CD14-positive monocyte (primary cell): ENCODE data around the gene NAA11. TPM values are rescaled to one million over a fixed set of nuclear protein-coding genes. Genes with fewer than 3 reads are reported as not detected.

Source experiments
- DNase-seq, 3 donors: peaks; one replicate each; pipeline ENCODE4 v3.0.0-alpha.2; 2011 to 2022
- H2AFZ ChIP-seq: 2 replicates; pipeline ENCODE4 v1.6.0; 2012; ENCODE audit warnings: mild to moderate bottlenecking, low read depth, low read length, inconsistent platforms; ENCODE audit not compliant: insufficient read depth, poor library complexity, severe bottlenecking
- H3K27ac ChIP-seq, 2 donors: 1 replicate in 1 of 2; 2 replicates in 1 of 2; pipeline ENCODE4 v1.5.1; 2012 to 2013; ENCODE audit warnings: low read length in 2 of 2, control low read depth in 1 of 2, inconsistent platforms in 1 of 2, low read depth in 1 of 2, mild to moderate bottlenecking in 1 of 2
- H3K27me3 ChIP-seq, 2 donors: one replicate each; pipeline versions ENCODE4 v1.6.0 to v1.6.1; 2011 to 2013; ENCODE audit warnings: low read length in 2 of 2; ENCODE audit not compliant: control insufficient read depth in 2 of 2, insufficient read depth in 2 of 2
- H3K36me3 ChIP-seq, 2 donors: replicated peaks in 1 of 2; 1 replicate in 1 of 2; 2 replicates in 1 of 2; pipeline versions ENCODE4 v1.5.1 to v1.6.1; 2012 to 2013; ENCODE audit warnings: low read length in 2 of 2, control low read depth in 1 of 2, inconsistent platforms in 1 of 2, mild to moderate bottlenecking in 1 of 2; ENCODE audit not compliant: insufficient read depth in 2 of 2, control insufficient read depth in 1 of 2
- H3K4me1 ChIP-seq, 2 donors: 1 replicate in 1 of 2; 2 replicates in 1 of 2; pipeline versions ENCODE4 v1.5.1 to v1.6.1; 2012 to 2013; ENCODE audit warnings: low read length in 2 of 2, control low read depth in 1 of 2, inconsistent platforms in 1 of 2, mild to moderate bottlenecking in 1 of 2, moderate library complexity in 1 of 2; ENCODE audit not compliant: insufficient read depth in 2 of 2, control insufficient read depth in 1 of 2
- H3K4me2 ChIP-seq: replicated peaks from 2 replicates; pipeline ENCODE3; 2012; ENCODE audit warnings: low read length, moderate library complexity, mild to moderate bottlenecking; ENCODE audit not compliant: poor library complexity, severe bottlenecking; ENCODE audit errors: extremely low read depth
- H3K4me3 ChIP-seq, 3 experiments: fragments of 200-600 bp in 1 of 3; sonication (generic) in 1 of 3; replicated peaks in 1 of 3; 1 replicate in 2 of 3; 2 replicates in 1 of 3; pipeline ENCODE4 v1.5.1; 2011 to 2013; ENCODE audit warnings: low read length in 3 of 3, mild to moderate bottlenecking in 3 of 3, control low read depth in 2 of 3, low read depth in 2 of 3, inconsistent platforms in 1 of 3, moderate library complexity in 1 of 3
- H3K79me2 ChIP-seq: 2 replicates; pipeline ENCODE4 v1.6.0; 2012; ENCODE audit warnings: mild to moderate bottlenecking, control low read depth, inconsistent platforms, low read length, moderate library complexity; ENCODE audit not compliant: insufficient read depth
- H3K9ac ChIP-seq: 2 replicates; pipeline ENCODE4 v1.6.0; 2017; ENCODE audit warnings: low read length, mild to moderate bottlenecking; ENCODE audit not compliant: insufficient read depth, poor library complexity, severe bottlenecking
- H3K9me3 ChIP-seq, 2 donors: replicated peaks in 1 of 2; 1 replicate in 1 of 2; 2 replicates in 1 of 2; pipeline versions ENCODE4 v1.5.1 to v1.6.1; 2012 to 2013; ENCODE audit warnings: low read length in 2 of 2, control low read depth in 1 of 2; ENCODE audit not compliant: control insufficient read depth in 1 of 2, insufficient read depth in 1 of 2
- H4K20me1 ChIP-seq: 2 replicates; pipeline ENCODE4 v1.6.0; 2012; ENCODE audit warnings: mild to moderate bottlenecking, low read length, control low read depth, moderate library complexity; ENCODE audit not compliant: insufficient read depth
- H3K27ac Mint-ChIP-seq, 7 donors: one replicate each; pipeline ENCODE4 v1.8.0; 2020; ENCODE audit warnings: mild to moderate bottlenecking in 7 of 7, mixed read lengths in 7 of 7, moderate library complexity in 6 of 7, inconsistent platforms in 2 of 7
- H3K27me3 Mint-ChIP-seq, 3 donors: one replicate each; pipeline ENCODE4 v1.8.0; 2021 to 2022; ENCODE audit warnings: low read depth in 3 of 3, mild to moderate bottlenecking in 3 of 3, mixed read lengths in 3 of 3, moderate library complexity in 3 of 3, inconsistent platforms in 1 of 3
- H3K36me3 Mint-ChIP-seq, 2 donors: one replicate each; pipeline ENCODE4 v1.8.0; 2020; ENCODE audit warnings: mixed read lengths in 2 of 2, inconsistent platforms in 1 of 2, mild to moderate bottlenecking in 1 of 2
- H3K4me1 Mint-ChIP-seq: one replicate; pipeline ENCODE4 v1.8.0; 2020; ENCODE audit warnings: mild to moderate bottlenecking, mixed read lengths
- H3K4me3 Mint-ChIP-seq, 2 donors: one replicate each; pipeline ENCODE4 v1.8.0; 2020; ENCODE audit warnings: mild to moderate bottlenecking in 2 of 2, mixed read lengths in 2 of 2, moderate library complexity in 1 of 2
- H3K9me3 Mint-ChIP-seq, 7 donors: one replicate each; pipeline ENCODE4 v1.8.0; 2020 to 2022; ENCODE audit warnings: mixed read lengths in 7 of 7, mild to moderate bottlenecking in 6 of 7, moderate library complexity in 6 of 7, inconsistent platforms in 2 of 7
- WGBS: methylation state at CpG from one replicate; pipeline ENCODE4 v1.1.5; 2013; ENCODE audit warnings: missing lambda C conversion rate; ENCODE audit not compliant: insufficient coverage; 5-methylcytosine and 5-hydroxymethylcytosine counted together
- intact Hi-C, 2 donors: fragments of 100-400 bp; cut with micrococcal nuclease; formaldehyde crosslinking; loops; one replicate each; pipeline versions ENCODE4 v1.15.0 to v1.15.1; 2023
- polyA plus RNA-seq, 3 donors: library from polyadenylated mRNA; depleted of rRNA in 1 of 3; unstranded in 2 of 3; stranded (reverse) in 1 of 3; fragments of 300-500 nt in 2 of 3; fragments of >200 nt in 1 of 3; fragmentation: Illumina TruSeq in 2 of 3; gene quantifications; 1 replicate in 2 of 3; 2 replicates in 1 of 3; pipeline ENCODE4 v1.2.3, GENCODE V29; 2012 to 2021
- TF ChIP-seq, protein P1 (sequence below): fragments of 200-600 bp; IDR thresholded peaks from one replicate; pipeline ENCODE4 v1.8.0; 2022; ENCODE audit warnings: antibody characterized with exemption, mild to moderate bottlenecking

Gene NAA11
- polyA plus RNA-seq, 3 donors = not detected

DNA sequence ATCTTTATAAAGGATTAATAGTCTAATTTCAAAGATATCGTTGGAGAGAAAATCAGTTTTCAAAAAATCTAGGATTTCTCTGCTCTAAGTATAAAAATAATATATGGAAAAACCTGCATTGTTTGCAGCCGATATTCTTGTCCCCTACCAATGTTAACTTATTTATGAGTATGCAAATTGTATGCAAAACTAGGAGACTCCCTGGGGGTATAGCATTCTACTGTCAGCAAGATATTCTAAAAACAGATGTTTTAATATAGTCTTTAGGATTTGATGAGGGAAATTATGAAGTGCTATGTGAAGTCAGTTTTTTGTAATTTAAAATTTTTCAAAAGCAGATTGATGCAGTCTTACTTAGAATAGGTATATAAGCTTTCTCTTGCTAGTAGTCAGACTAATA is 41.2 kb upstream of the NAA11 start:
- no peaks in the 10 kb centered on the region for H3K36me3 Mint-ChIP-seq
- Histone ChIP-seq H3K9me3 (no peaks in the 10 kb centered on the region), H3K4me3 (no peak overlapping the region), H3K27me3 (no peaks in the 10 kb centered on the region), H3K79me2 (no peaks in the 10 kb centered on the region), H3K9ac (no peak overlapping the region), H2AFZ (no peak overlapping the region), H3K27ac (no peak overlapping the region), H3K36me3 (no peaks in the 10 kb centered on the region), H3K4me1 (no peaks in the 10 kb centered on the region), H4K20me1 (no peaks in the 10 kb centered on the region), H3K4me2 (no peak overlapping the region)
- H3K4me3 Mint-ChIP-seq = no peak overlapping the region
- no peaks in the 10 kb centered on the region for H3K27me3 Mint-ChIP-seq
- TF ChIP-seq, protein P1, sequence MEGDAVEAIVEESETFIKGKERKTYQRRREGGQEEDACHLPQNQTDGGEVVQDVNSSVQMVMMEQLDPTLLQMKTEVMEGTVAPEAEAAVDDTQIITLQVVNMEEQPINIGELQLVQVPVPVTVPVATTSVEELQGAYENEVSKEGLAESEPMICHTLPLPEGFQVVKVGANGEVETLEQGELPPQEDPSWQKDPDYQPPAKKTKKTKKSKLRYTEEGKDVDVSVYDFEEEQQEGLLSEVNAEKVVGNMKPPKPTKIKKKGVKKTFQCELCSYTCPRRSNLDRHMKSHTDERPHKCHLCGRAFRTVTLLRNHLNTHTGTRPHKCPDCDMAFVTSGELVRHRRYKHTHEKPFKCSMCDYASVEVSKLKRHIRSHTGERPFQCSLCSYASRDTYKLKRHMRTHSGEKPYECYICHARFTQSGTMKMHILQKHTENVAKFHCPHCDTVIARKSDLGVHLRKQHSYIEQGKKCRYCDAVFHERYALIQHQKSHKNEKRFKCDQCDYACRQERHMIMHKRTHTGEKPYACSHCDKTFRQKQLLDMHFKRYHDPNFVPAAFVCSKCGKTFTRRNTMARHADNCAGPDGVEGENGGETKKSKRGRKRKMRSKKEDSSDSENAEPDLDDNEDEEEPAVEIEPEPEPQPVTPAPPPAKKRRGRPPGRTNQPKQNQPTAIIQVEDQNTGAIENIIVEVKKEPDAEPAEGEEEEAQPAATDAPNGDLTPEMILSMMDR = no peak
- WGBS = no CpG with 5 or more reads among the region's 2 CpGs
- intact Hi-C loops = no loop called here
- no peak for DNase-seq
- H3K27ac Mint-ChIP-seq = no peak overlapping the region
- peaks cover 0 to 4% (median 0%) of the 10 kb centered on the region in 7 donors for H3K9me3 Mint-ChIP-seq
- H3K4me1 Mint-ChIP-seq = no peaks in the 10 kb centered on the region

- Histone ChIP-seq H3K4me3 (no peak overlapping the region), H4K20me1 (no peaks in the 10 kb centered on the region), H3K27ac (no peak overlapping the region), H3K79me2 (no peaks in the 10 kb centered on the region), H3K4me1 (no peaks in the 10 kb centered on the region), H2AFZ (no peak overlapping the region), H3K27me3 (no peaks in the 10 kb centered on the region), H3K9ac (no peak overlapping the region), H3K4me2 (no peak overlapping the region), H3K36me3 (no peaks in the 10 kb centered on the region), H3K9me3 (no peaks in the 10 kb centered on the region)
- H3K27me3 Mint-ChIP-seq = no peaks in the 10 kb centered on the region
- peaks cover 0 to 4% (median 0%) of the 10 kb centered on the region in 7 donors for H3K9me3 Mint-ChIP-seq
- H3K4me1 Mint-ChIP-seq = no peaks in the 10 kb centered on the region
- intact Hi-C loops = no loop called here
- H3K4me3 Mint-ChIP-seq = no peak overlapping the region
- H3K36me3 Mint-ChIP-seq = no peaks in the 10 kb centered on the region
- H3K27ac Mint-ChIP-seq = no peak overlapping the region
- DNase-seq = no peak
- TF ChIP-seq, protein P1 = no peak
Measured at GRCh38 chr4:79366422-79366821, 40.6 kb upstream of the NAA11 start.
